K562 (cell line): ENCODE results near the gene PDE4D. TPM values are rescaled to one million over a fixed set of nuclear protein-coding genes. Genes with fewer than 3 reads are reported as not detected.

ENCODE experiments used
- ATAC-seq: fragments of 200-7000 bp; cut with Tn5 transposase; 3 replicates; pipeline ENCODE4 v1.9.1; 2020; ENCODE audit warnings: moderate library complexity
- BruUV-seq: library from RNA; stranded (reverse); fragments of 400-500 nt; replicated peaks from 2 replicates; lab custom pipeline; 2021; lab: Mats Ljungman, UMichigan
- CTCF ChIA-PET: fragments of 300-600 bp; formaldehyde crosslinking; extraction: SDS; loops from one replicate; lab custom pipeline; 2021; ENCODE audit warnings: low intra/inter-chr PET ratio; lab: Yijun Ruan, JAX
- POLR2A ChIA-PET: fragments of 300-600, 350-650 bp; sonication (Branson Sonifier 250); formaldehyde crosslinking; extraction: SDS; loops from one replicate; lab custom pipeline; 2021; ENCODE audit warnings: antibody characterized with exemption, inconsistent platforms; lab: Yijun Ruan, JAX
- DNase-seq, 4 experiments: peaks; one replicate each; pipeline versions ENCODE4 v3.0.0 to v3.0.0-alpha.2; 2011 to 2018; ENCODE audit warnings: low spot score in 3 of 4, mixed read lengths in 3 of 4; ENCODE audit errors: extremely low read depth in 1 of 4
- FAIRE-seq: peaks from 2 replicates; lab custom pipeline; 2011; peaks lifted over from hg19 to GRCh38; lab: Jason Lieb, UNC
- H2AFZ ChIP-seq: 2 replicates; pipeline ENCODE4 v1.6.0; 2011; ENCODE audit warnings: low read depth, low read length, control low read depth, inconsistent platforms
- H3K27ac ChIP-seq: fragments of 200-600 bp; 3 replicates; pipeline ENCODE4 v1.8.0; 2011; ENCODE audit warnings: low read depth, mild to moderate bottlenecking, control low read depth, inconsistent platforms, low read length, moderate library complexity, mixed read lengths; ENCODE audit errors: extremely low read depth
- H3K27me3 ChIP-seq, 2 experiments: fragments of 300-600 bp in 1 of 2; 2 replicates in 1 of 2; 3 replicates in 1 of 2; pipeline versions ENCODE4 v1.6.0 to v1.8.0; 2011; ENCODE audit warnings: inconsistent platforms in 2 of 2, low read length in 2 of 2, mild to moderate bottlenecking in 1 of 2, mixed read lengths in 1 of 2, moderate library complexity in 1 of 2; ENCODE audit not compliant: control insufficient read depth in 2 of 2, insufficient read depth in 2 of 2
- H3K36me3 ChIP-seq: fragments of 300-600 bp; 3 replicates; pipeline ENCODE4 v1.8.0; 2011; ENCODE audit warnings: mild to moderate bottlenecking, low read length, inconsistent platforms; ENCODE audit not compliant: control insufficient read depth, insufficient read depth
- H3K4me1 ChIP-seq, 2 experiments: fragments of 200-600 bp in 1 of 2; replicated peaks in 1 of 2; 2 replicates in 1 of 2; 3 replicates in 1 of 2; pipeline versions ENCODE4 v1.5.1 to v1.8.0; 2011; ENCODE audit warnings: inconsistent platforms in 2 of 2, low read length in 2 of 2, mild to moderate bottlenecking in 1 of 2, mixed read lengths in 1 of 2, moderate library complexity in 1 of 2; ENCODE audit not compliant: control insufficient read depth in 2 of 2, insufficient read depth in 2 of 2
- H3K4me2 ChIP-seq: 2 replicates; pipeline ENCODE4 v1.6.1; 2011; ENCODE audit warnings: low read length, control low read depth, inconsistent platforms, mixed read lengths; ENCODE audit not compliant: insufficient read depth
- H3K4me3 ChIP-seq: fragments of 200-600 bp; sonication (generic), shearing (Covaris generic); 2 replicates; pipeline ENCODE4 v1.5.1; 2016; ENCODE audit warnings: control low read depth, inconsistent platforms
- H3K79me2 ChIP-seq: fragments of 200-600 bp; 3 replicates; pipeline ENCODE4 v1.8.0; 2011; ENCODE audit warnings: low read length, inconsistent platforms; ENCODE audit not compliant: control insufficient read depth, insufficient read depth
- H3K9ac ChIP-seq, 2 experiments: 2 replicates each; pipeline versions ENCODE4 v1.6.0 to v1.6.1; 2011; ENCODE audit warnings: low read depth in 2 of 2, low read length in 2 of 2, control low read depth in 1 of 2, inconsistent platforms in 1 of 2, mild to moderate bottlenecking in 1 of 2, mixed read lengths in 1 of 2; ENCODE audit not compliant: insufficient read depth in 1 of 2
- H3K9me1 ChIP-seq: one replicate; pipeline ENCODE4 v1.6.0; 2011; ENCODE audit warnings: inconsistent platforms, mild to moderate bottlenecking, low read length, moderate library complexity; ENCODE audit not compliant: control insufficient read depth, insufficient read depth
- H3K9me3 ChIP-seq: replicated peaks from 2 replicates; pipeline ENCODE4 v1.5.1; 2011; ENCODE audit warnings: low read depth, low read length, inconsistent platforms; ENCODE audit not compliant: control insufficient read depth, insufficient read depth
- H4K20me1 ChIP-seq: replicated peaks from 2 replicates; pipeline ENCODE4 v1.6.1; 2011; ENCODE audit warnings: low read length, inconsistent platforms, mixed read lengths; ENCODE audit not compliant: control insufficient read depth, insufficient read depth
- CTCFL ChIP-seq: IDR thresholded peaks from 2 replicates; pipeline ENCODE4 v1.6.1; 2011; ENCODE audit warnings: borderline replicate concordance, low read depth, mild to moderate bottlenecking, moderate library complexity, low read length; ENCODE audit not compliant: insufficient read depth, poor library complexity, severe bottlenecking
- ZFP30 ChIP-seq: fragments of 250-450 bp; sonication (Bioruptor Pico); IDR thresholded peaks from 2 replicates; pipeline ENCODE4 v1.8.0; 2022; ENCODE audit warnings: moderate library complexity, mild to moderate bottlenecking, inconsistent platforms, borderline replicate concordance
- ZNF232 ChIP-seq: sonication (generic); formaldehyde crosslinking; IDR thresholded peaks from 2 replicates; pipeline ENCODE4 v1.8.0; 2022; ENCODE audit warnings: mild to moderate bottlenecking, missing genetic modification reagents
- ZNF639 ChIP-seq, 2 experiments: fragments of 200-800 bp in 1 of 2; sonication (Bioruptor generic) in 1 of 2; sonication (generic) in 1 of 2; formaldehyde crosslinking in 1 of 2; IDR thresholded peaks in 1 of 2; conservative IDR thresholded peaks in 1 of 2; 2 replicates each; pipeline versions ENCODE4 v1.5.0 to v1.6.1; 2016 to 2020; ENCODE audit warnings: missing compliant biosample characterization in 1 of 2, missing genetic modification characterization in 1 of 2, missing genetic modification reagents in 1 of 2
- WGBS: fragments of 100-300 bp; shearing (Covaris generic); methylation state at CpG from one replicate; pipeline ENCODE4 v1.1.6; 2016; ENCODE audit warnings: low coverage, mixed read lengths; ENCODE audit not compliant: insufficient coverage; ENCODE audit errors: missing lambda C conversion rate; 5-methylcytosine and 5-hydroxymethylcytosine counted together
- in situ Hi-C: fragments of 300-500 bp; cut with MboI; formaldehyde crosslinking; loops from 4 replicates; pipeline ENCODE4 v1.15.0; 2018; ENCODE audit warnings: inconsistent platforms, mixed read lengths
- intact Hi-C: fragments of 100-400 bp; cut with micrococcal nuclease; formaldehyde crosslinking; loops from 2 replicates; pipeline ENCODE4 v1.14.2; 2022
- polyA plus RNA-seq, 8 experiments: library from polyadenylated mRNA; depleted of rRNA in 4 of 8; stranded (reverse) in 5 of 8; unstranded in 3 of 8; fragments of >200 nt; fragmentation: Nextera tagmentation in 2 of 8; fragmentation: Illumina TruSeq in 1 of 8; extraction: Ambion mirVana in 2 of 8; extraction: Trizol in 1 of 8; gene quantifications; 2 replicates each; pipeline versions ENCODE4 v1.2.1 to v1.2.3, GENCODE V29; 2011 to 2014; ENCODE audit warnings: inconsistent platforms in 1 of 8, missing spikeins in 1 of 8
- total RNA-seq, 7 experiments: library from RNA; depleted of rRNA in 6 of 7; stranded (reverse); fragments of >200 nt in 6 of 7; fragmentation: Illumina TruSeq in 2 of 7; extraction: Trizol in 2 of 7; gene quantifications; 2 replicates each; pipeline versions ENCODE4 v1.2.1 to v1.2.3, GENCODE V29; 2011 to 2021; ENCODE audit warnings: low replicate concordance in 1 of 7

PDE4D gene
- total and polyA plus RNA-seq, 9 of the 15 experiments (the other 6 are each of a cell fraction or from before 2014, with no cell fraction given): 0.04 to 0.46 (median 0.13) TPM

- Histone ChIP-seq H3K4me1 (no peaks in the 10 kb centered on the region), H3K9me1 (no peaks in the 10 kb centered on the region), H3K27me3 (no peaks in the 10 kb centered on the region), H3K36me3 (no peaks in the 10 kb centered on the region), H3K9me3 (no peaks in the 10 kb centered on the region), H4K20me1 (no peaks in the 10 kb centered on the region), H3K27ac (no peak overlapping the region), H3K4me3 (no peak overlapping the region), H2AFZ (no peak overlapping the region), H3K79me2 (no peaks in the 10 kb centered on the region), H3K9ac (no peak overlapping the region), H3K4me2 (no peak overlapping the region)
- no TSS peak for BruUV-seq
- no peak for DNase-seq
- ChIA-PET POLR2A (no interaction called here), CTCF (no interaction called here)
- intact Hi-C loops: no loop called here
- in situ Hi-C loops: no loop called here
- WGBS: 8% methylated on average over 4 of the region's 4 CpGs
- TF ChIP-seq ZFP30 (CRISPR knock-in tag) (no peak), ZNF232 (CRISPR knock-in tag) (no peak), CTCFL (no peak), ZNF639 (CRISPR knock-in tag; conservative IDR thresholded peaks at IDR 0.05 in 1 of 2, IDR thresholded peaks at IDR 0.05 in 1 of 2) (no peak)
- FAIRE-seq: no peak
- no peak for ATAC-seq
Measured at GRCh38 chr5:58985759-58986158, 907.8 kb downstream of the PDE4D start.
